Measurements from ENCODE around the gene MYLK3. TPM values are rescaled to one million over a fixed set of nuclear protein-coding genes. Genes with fewer than 3 reads are reported as not detected.

Gene MYLK3
- total RNA-seq, 1 donor from 2014 or later, result 0.32 TPM

DNA sequence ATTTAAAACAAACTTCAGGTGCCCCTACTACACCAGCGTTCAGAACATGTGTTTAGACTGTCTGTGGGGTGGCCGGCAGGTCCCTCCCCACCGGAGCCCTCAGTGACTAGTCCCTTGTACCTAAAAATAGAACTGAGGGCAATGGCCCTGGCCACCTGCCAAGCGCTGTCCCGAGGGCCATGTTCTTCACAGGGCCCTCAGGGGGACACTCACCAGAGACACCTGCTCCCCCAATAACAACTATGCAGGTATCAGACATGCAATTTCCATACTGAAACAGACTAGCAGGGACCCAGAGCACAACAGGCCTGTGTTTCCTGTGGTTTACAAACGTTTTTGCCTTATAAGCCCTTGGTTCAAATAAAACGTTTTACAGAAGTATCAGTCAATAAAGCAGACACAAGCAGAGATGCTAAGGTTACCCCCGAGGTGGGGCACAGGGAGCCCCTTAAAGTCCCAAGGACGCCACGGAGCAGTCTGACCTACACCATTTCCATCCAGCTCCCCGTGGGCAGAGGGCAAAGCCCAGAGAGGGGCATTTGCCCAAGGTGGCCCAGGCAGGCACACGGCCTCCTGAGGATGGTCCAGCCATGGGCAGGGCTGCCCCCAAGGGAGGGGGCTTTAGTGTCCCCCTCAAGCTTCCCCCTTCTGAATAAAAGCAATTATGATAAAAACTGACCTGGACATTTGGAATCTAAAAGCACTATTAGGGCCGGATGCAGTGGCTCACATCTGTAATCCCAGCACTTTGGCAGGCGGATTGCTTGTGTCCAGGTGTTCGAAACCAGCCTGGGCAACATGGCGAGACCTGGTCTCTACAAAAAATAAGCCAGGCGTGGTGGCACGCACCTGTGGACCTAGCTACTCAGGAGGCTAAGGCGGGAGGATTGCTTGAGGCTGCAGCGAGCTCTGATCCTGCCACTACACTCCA, 896 bp upstream of the MYLK3 start:
- no peak overlapping the region for H3K27ac Mint-ChIP-seq (ENCODE audit: unreplicated experiment)
- TF ChIP-seq, protein P1, sequence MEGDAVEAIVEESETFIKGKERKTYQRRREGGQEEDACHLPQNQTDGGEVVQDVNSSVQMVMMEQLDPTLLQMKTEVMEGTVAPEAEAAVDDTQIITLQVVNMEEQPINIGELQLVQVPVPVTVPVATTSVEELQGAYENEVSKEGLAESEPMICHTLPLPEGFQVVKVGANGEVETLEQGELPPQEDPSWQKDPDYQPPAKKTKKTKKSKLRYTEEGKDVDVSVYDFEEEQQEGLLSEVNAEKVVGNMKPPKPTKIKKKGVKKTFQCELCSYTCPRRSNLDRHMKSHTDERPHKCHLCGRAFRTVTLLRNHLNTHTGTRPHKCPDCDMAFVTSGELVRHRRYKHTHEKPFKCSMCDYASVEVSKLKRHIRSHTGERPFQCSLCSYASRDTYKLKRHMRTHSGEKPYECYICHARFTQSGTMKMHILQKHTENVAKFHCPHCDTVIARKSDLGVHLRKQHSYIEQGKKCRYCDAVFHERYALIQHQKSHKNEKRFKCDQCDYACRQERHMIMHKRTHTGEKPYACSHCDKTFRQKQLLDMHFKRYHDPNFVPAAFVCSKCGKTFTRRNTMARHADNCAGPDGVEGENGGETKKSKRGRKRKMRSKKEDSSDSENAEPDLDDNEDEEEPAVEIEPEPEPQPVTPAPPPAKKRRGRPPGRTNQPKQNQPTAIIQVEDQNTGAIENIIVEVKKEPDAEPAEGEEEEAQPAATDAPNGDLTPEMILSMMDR (IDR thresholded peaks at IDR 0.05), result no peak
- H3K36me3 Mint-ChIP-seq (ENCODE audit: low read depth), result no peaks in the 10 kb centered on the region
- H3K4me3 Mint-ChIP-seq (ENCODE audit: unreplicated experiment), result no peak overlapping the region
- H3K4me1 Mint-ChIP-seq (ENCODE audit: low read depth), result peaks cover 14% of the 10 kb centered on the region
- no peaks in the 10 kb centered on the region for H3K27me3 Mint-ChIP-seq (ENCODE audit: low read depth)
- no peak for DNase-seq (ENCODE audit: low spot score)
- H3K9me3 Mint-ChIP-seq (ENCODE audit: low read depth), result no peaks in the 10 kb centered on the region

DNA sequence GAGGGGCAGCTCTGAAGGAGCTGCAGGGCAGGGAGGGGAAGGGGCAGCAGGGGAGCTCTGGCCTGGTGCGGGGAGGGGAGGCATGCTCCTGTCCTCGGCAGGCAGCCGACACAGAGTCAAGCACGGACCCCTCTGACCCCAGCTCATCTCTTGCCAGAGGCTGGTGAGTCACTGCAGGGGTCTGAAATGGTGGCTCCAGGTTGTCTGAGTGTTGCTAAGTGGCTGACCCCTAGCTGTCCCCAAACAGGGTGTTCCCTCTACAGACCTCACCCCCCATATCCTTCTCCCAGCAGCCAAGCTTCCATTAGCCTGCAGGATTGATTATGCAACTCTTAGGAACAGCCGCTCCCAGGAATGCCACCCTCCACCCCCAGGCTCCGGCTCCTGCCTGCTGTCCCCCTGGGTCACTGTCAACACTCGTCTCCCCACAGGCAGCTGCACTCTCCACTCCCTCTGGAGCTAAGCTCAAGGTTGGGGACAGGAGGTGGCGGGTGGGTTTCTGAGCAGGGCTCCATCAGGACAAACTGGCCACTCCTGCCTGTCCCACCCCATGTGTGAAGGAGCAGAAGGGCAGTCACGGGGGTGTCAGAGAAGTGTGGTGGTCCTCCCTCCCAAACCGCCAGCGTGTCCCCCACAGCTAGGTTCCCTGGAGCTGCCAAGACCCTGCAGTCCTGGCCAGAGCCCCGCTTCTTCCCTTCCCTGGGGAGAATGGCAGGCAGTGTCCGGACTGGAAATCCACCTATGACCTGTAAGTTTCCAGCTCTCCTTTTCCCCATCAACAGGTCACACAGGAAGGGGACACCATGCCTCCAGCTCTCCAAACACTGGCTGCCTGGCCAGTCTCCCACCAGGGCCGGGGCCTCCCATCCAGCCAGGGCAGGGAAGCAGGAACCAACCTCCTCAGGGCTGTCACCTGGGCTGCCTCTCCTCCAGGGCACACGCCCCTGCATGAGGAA, 1.0 kb downstream of the MYLK3 start:
- H3K27me3 Mint-ChIP-seq (ENCODE audit: low read depth), result no peaks in the 10 kb centered on the region
- DNase-seq (ENCODE audit: low spot score), result no peak
- TF ChIP-seq, protein P1 (IDR thresholded peaks at IDR 0.05), result no peak
- peaks cover 20% of the 10 kb centered on the region for H3K4me1 Mint-ChIP-seq (ENCODE audit: low read depth)
- no peaks in the 10 kb centered on the region for H3K36me3 Mint-ChIP-seq (ENCODE audit: low read depth)
- H3K27ac Mint-ChIP-seq (ENCODE audit: unreplicated experiment), result no peak overlapping the region
- H3K4me3 Mint-ChIP-seq (ENCODE audit: unreplicated experiment), result no peak overlapping the region
- no peaks in the 10 kb centered on the region for H3K9me3 Mint-ChIP-seq (ENCODE audit: low read depth)

DNA sequence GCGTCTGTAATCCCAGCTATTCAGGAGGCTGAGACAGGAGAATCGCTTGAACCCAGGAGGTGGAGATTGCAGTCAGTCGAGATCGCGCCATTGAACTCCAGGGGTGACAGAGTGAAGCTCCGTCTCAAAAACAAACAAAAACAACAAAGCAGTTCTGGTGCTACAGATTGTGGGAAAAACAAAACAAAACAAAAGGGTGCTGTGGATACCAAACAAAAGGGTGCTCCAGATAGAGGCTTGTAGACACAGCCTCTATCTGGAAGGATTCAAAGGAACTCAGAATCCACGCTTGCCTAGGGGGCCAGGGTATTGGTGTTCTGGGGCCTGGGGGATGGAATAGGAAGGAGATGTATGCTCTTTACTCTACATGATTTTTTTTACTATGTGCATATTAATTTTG, 2.5 kb downstream of the MYLK3 start:
- H3K27ac Mint-ChIP-seq (ENCODE audit: unreplicated experiment), result no peak overlapping the region
- H3K4me1 Mint-ChIP-seq (ENCODE audit: low read depth), result peaks cover 20% of the 10 kb centered on the region
- no peaks in the 10 kb centered on the region for H3K36me3 Mint-ChIP-seq (ENCODE audit: low read depth)
- no peaks in the 10 kb centered on the region for H3K9me3 Mint-ChIP-seq (ENCODE audit: low read depth)
- no peak for DNase-seq (ENCODE audit: low spot score)
- H3K4me3 Mint-ChIP-seq (ENCODE audit: unreplicated experiment), result no peak overlapping the region
- no peaks in the 10 kb centered on the region for H3K27me3 Mint-ChIP-seq (ENCODE audit: low read depth)
- TF ChIP-seq, protein P1 (IDR thresholded peaks at IDR 0.05), result no peak

DNA sequence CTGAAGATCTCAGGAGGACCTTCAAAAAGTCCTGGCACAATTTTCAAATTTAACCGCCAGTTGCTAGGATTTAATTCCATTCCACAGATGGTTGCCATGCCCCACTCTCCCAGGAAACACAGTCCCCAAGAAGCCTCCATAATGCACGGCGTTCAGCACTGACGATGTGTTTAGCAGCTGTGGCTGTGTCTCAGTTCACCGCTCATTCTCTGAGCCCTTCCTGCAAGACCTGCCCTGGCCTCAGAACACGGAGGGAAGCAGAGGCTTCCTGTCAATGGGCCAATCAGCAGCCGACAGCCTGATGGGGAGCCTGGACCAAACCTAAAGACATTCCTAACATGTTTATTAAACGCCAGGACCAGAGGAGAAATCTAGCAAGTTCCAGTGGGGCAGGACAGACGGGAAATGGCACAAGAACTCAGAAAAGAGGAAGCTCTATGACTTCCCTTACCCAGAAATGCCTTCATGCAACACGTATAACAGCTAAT, 4.9 kb downstream of the MYLK3 start:
- Mint-ChIP-seq H3K36me3 (ENCODE audit: low read depth) (no peaks in the 10 kb centered on the region), H3K4me3 (ENCODE audit: unreplicated experiment) (no peak overlapping the region), H3K4me1 (ENCODE audit: low read depth) (peaks cover 10% of the 10 kb centered on the region), H3K27me3 (ENCODE audit: low read depth) (no peaks in the 10 kb centered on the region), H3K9me3 (ENCODE audit: low read depth) (no peaks in the 10 kb centered on the region), H3K27ac (ENCODE audit: unreplicated experiment) (peak overlapping the region; percentile 0)
- no peak for DNase-seq (ENCODE audit: low spot score)
- TF ChIP-seq, protein P1 (IDR thresholded peaks at IDR 0.05), result no peak

DNA sequence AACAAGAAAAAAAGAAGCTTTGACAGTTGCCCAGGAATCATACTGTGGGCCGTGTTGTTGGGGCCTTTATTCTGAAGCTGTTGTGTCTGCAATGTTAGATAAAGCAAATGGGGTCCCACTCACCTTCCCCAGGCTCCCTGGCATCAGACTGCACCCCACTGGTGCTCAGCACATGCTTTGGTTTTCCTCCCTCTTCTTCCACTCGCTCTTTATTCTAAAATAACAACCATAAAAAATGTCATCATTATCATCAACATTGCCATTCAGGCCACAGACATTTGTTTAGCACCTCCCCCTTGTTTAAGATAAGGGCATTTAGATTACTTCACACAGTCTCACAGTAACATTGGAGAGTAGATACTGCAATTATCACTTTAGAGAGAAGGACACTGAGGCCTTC, 8.2 kb downstream of the MYLK3 start:
- peaks cover 5% of the 10 kb centered on the region for H3K4me1 Mint-ChIP-seq (ENCODE audit: low read depth)
- H3K27ac Mint-ChIP-seq (ENCODE audit: unreplicated experiment), result no peak overlapping the region
- TF ChIP-seq, protein P1 (IDR thresholded peaks at IDR 0.05), result no peak
- no peak overlapping the region for H3K4me3 Mint-ChIP-seq (ENCODE audit: unreplicated experiment)
- no peaks in the 10 kb centered on the region for H3K9me3 Mint-ChIP-seq (ENCODE audit: low read depth)
- no peak for DNase-seq (ENCODE audit: low spot score)
- peaks cover 2% of the 10 kb centered on the region for H3K27me3 Mint-ChIP-seq (ENCODE audit: low read depth)
- H3K36me3 Mint-ChIP-seq (ENCODE audit: low read depth), result no peaks in the 10 kb centered on the region
